GM12875 (cell line): ENCODE data around the gene KCNN1.
A peak's percentile ranks its signal among the peaks of the same experiment; 100 is the strongest.
"Not testable (repeated sequence)": the region's sequence is repeated elsewhere in the genome, so short reads cannot be mapped to it uniquely, and the experiment has no call there.

Experiments used
- H3K4me3 ChIP-seq: one replicate; pipeline ENCODE4 v1.5.1; 2011; ENCODE audit warnings: low read depth, low read length, control low read depth
- TF ChIP-seq, protein P1 (sequence below): IDR thresholded peaks from 2 replicates; pipeline ENCODE4 v1.5.1; 2011; ENCODE audit warnings: low read depth, mild to moderate bottlenecking, control low read depth, inconsistent platforms, low read length, moderate library complexity, borderline replicate concordance; ENCODE audit not compliant: insufficient read depth

Gene KCNN1

DNA sequence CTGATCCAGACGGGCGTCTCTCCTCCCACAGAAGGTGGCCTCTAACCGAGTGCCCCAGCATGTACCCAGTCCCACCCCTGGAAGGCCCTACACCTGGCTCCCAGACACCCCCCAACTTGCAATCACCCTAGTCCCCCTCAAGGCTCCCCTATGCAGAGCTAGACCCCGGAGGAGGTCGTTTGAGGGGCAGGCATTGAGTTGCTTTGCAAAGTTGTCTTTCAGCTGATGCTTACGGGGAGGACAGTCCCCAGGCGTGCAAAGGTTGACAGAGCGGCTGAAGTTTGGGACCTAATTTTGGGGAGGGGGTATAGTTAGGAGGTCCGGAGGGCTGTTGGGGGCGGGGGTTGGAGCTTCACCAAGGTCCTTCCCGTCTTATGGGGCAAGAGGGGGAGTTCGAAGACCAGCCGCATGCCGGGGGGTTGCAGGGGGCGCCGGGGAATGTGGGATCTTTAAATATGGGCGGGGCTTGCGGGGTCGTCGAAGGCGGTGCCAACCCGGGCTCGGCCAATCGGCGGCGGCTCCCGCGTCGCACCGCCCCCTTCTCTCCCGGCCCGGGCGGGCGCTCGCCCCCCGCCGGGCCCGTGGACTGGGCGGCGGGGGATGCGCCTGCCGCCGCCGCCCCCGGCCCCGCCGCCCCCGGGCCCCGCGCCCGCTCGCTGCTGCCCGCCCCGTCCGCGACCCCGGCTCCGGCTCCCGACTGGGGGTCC lies at the start of gene KCNN1:
TSS of gene KCNN1 (plus strand) at position 558 of the 707 bp plus-strand sequence. CDS start 6,782 bp downstream, outside the sequence.
- no peak within 1 kb of the TSS for H3K4me3 ChIP-seq
- TF ChIP-seq, protein P1, sequence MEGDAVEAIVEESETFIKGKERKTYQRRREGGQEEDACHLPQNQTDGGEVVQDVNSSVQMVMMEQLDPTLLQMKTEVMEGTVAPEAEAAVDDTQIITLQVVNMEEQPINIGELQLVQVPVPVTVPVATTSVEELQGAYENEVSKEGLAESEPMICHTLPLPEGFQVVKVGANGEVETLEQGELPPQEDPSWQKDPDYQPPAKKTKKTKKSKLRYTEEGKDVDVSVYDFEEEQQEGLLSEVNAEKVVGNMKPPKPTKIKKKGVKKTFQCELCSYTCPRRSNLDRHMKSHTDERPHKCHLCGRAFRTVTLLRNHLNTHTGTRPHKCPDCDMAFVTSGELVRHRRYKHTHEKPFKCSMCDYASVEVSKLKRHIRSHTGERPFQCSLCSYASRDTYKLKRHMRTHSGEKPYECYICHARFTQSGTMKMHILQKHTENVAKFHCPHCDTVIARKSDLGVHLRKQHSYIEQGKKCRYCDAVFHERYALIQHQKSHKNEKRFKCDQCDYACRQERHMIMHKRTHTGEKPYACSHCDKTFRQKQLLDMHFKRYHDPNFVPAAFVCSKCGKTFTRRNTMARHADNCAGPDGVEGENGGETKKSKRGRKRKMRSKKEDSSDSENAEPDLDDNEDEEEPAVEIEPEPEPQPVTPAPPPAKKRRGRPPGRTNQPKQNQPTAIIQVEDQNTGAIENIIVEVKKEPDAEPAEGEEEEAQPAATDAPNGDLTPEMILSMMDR: no peak

DNA sequence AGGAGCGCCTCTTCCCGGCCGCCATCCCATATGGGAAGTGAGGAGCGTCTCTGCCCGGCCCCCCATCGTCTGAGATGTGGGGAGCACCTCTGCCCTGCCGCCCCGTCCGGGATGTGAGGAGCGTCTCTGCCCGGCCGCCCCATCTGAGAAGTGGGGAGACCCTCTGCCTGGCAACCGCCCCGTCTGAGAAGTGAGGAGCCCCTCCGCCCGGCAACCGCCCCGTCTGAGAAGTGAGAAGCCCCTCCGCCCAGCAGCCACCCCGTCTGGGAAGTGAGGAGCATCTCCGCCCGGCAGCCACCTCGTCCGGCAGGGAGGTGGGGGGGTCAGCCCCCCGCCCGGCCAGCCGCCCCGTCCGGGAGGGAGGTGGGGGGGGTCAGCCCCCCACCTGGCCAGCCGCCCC lies 48.8 kb upstream of the KCNN1 start:
- H3K4me3 ChIP-seq: not testable (repeated sequence)

DNA sequence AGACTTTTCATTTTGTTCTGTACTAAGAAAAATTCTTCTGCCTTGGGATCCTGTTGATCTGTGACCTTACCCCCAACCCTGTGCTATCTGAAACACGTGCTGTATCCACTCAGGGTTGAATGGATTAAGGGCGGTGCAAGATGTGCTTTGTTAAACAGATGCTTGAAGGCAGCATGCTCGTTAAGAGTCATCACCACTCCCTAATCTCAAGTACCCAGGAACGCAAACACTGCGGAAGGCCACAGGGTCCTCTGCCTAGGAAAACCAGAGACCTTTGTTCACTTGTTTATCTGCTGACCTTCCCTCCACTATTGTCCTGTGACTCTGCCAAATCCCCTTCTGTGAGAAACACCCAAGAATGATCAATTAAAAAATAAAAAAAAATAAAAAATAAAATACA lies 47.8 kb upstream of the KCNN1 start:
- not testable (repeated sequence) for H3K4me3 ChIP-seq

DNA sequence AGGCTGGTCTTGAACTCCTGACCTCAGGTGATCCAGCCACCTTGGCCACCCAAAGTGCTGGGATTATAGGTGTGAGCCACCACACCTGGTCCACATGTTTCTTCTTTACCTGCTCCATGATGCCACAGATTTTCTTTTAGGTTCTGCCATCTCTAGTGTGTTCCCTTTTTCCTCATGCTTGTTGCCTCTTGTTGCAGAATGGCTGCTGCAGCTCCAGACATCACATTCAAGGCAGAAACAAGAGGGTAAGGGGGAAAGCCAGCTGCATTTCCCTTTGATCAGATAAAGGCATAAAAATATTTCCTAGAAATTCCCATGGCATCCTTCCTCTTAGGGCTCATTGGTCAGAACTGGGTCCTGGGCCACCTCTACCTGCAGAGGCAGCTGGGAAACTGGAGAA lies 46.4 kb upstream of the KCNN1 start:
- H3K4me3 ChIP-seq: no peak overlapping the region
- TF ChIP-seq, protein P1: no peak

DNA sequence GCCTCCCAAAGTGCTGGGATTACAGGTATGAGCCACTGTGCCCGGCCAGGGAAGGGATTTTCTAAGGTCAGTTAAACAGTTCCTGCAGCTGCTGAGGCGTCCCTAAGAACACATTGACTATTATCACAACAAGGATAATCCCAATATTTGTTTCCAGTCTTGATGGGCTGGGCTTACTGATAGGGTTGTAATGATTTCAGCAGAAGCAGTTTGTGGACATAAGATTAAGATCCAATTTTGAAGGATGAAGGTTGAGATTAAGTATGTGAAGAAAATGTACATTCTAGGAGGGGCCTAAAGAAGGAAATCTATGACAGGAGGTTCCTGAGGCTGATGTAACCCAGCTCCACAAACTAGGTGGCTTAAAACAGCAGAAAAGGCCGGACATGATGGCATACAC lies 44.8 kb upstream of the KCNN1 start:
- no peak overlapping the region for H3K4me3 ChIP-seq

DNA sequence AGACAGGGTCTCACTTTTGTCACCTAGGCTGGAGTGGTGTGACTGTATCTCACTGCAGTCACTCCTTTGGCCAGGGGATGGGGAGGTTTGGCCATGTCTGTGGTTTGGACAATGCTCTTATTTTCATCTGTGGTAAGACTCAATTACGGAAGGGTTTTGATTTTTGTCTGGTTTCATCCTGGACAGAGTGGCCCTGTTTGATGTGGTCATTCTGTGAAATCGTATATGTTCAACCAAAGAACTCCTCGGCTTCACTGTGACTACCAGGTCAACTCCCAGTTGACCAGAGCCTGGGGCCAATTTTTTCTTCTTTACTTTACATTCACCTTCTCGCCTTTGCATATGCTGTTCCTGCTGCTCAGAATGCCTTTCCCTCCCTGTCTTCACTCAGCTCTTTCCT lies 40.9 kb upstream of the KCNN1 start:
- TF ChIP-seq, protein P1: no peak

More for the DNA sequence above, 44.8 kb upstream of the KCNN1 start:
- TF ChIP-seq, protein P1: no peak

DNA sequence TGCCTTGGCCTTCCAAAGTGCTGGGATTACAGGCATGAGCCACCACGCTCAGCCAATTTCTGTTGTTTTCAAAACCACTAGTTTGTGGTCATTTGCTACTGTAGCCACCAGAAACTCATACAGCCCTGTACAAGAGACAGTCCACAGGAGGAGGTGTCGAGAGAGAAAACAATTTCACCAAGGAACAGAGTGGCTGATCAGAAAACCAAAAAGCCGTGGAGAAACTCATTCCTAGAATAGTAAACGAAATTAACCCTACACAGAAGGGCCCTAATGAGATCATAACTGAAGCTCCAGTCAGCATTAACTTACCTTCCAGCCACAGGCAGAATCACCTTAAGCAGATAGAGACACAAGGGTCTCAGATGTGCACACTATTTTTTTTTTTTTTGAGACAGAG lies 37.9 kb upstream of the KCNN1 start:
- TF ChIP-seq, protein P1: no peak
- no peak overlapping the region for H3K4me3 ChIP-seq

More for the DNA sequence above, 40.9 kb upstream of the KCNN1 start:
- no peak overlapping the region for H3K4me3 ChIP-seq

DNA sequence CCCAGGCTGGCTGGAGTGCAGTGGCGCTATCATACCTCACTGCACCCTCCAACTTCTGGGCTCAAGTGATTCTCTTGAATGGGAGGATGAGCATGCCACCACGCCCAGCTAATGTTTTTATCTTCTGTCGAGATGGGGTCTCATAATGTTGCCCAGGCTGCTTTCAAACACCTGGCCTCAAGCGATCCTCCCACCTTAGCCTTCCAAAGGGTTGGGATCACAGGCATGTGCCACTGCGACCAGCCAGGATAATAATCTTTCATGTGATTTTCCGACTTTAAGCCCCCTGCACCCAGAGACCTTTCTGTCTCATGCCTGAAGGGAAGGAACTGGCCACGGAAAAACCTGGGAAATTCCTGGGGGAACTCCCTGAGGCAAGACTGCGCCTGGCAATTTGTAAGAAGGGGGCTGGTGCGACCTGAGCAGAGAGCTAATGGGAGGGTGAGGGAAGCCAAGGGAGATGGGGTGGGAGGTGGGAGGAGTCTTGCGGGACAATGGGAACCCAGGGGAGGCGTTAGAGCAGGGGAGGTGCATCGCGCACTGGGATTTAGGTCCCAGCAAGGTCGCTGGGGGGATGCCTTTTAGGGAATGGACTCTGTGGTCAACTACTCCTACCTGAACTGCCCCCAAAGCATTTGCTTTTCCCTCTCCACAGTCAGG lies 35.2 kb upstream of the KCNN1 start:
- TF ChIP-seq, protein P1: no peak
- H3K4me3 ChIP-seq: peak overlapping the region; percentile 12
